Measurements from ENCODE around the gene JMJD1C.

GRCh38 chr10:63252095-63252762 is 213.5 kb downstream of the JMJD1C start:
- TF ChIP-seq CTCF (IDR thresholded peaks at IDR 0.05) (no peak), POLR2A (IDR thresholded peaks at IDR 0.05) (no peak)

Measured in adrenal gland (tissue), 5 donors.